UCSD-AML1 (cell line): ENCODE data around the gene PTRH2.
"Not testable (repeated sequence)": the region's sequence is repeated elsewhere in the genome, so short reads cannot be mapped to it uniquely, and the experiment has no call there.

Source experiments
- DNase-seq: peaks from one replicate; lab custom pipeline; 2025; ENCODE audit not compliant: unreplicated experiment; lab: John Stamatoyannopoulos, UW

The PTRH2 gene

DNA sequence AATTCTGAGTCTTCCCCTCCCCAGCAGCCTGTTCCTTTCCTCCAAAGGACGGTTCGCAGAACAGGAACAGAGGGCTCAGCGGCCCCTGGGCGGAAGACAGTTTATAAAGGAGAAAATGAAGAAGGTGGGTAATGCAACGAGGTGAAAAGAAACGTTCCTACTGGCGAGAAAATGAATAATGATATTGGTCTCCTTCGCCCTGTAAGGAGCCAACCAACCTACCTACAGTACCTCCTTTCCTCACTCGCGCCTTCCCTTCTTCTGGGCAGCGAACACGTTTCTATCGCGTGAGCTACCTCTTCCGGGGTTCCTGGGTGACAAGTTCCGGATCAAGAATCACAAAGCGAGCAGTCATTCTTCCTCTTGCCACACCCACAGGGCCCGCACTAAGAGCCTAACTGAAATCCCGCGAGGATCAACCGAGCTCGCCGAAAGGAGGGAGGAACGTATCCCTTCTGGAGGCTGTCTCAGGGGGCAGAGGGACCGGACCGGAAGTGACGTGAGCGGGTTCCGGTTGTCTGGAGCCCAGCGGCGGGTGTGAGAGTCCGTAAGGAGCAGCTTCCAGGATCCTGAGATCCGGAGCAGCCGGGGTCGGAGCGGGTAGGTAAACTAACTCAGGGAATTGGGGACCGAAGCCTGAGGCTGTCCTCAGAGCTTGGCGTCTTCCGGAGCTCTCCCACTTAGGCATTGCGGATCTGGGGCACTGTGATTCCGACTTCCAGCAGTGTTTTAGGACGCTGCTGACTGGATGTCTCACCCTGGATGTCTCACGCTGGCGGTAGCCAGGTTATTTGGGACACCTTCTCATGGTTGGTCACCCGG lies at the start of gene PTRH2, which contains the start of gene VMP1:
Gene PTRH2, minus strand, starts transcription at position 282 of the 822 bp plus-strand sequence. CDS start 9,452 bp downstream, outside the sequence.
Gene VMP1, plus strand, starts transcription at position 506 of the 822 bp plus-strand sequence. CDS start 23,793 bp downstream, outside the sequence.
- DNase-seq: peak; percentile 96

DNA sequence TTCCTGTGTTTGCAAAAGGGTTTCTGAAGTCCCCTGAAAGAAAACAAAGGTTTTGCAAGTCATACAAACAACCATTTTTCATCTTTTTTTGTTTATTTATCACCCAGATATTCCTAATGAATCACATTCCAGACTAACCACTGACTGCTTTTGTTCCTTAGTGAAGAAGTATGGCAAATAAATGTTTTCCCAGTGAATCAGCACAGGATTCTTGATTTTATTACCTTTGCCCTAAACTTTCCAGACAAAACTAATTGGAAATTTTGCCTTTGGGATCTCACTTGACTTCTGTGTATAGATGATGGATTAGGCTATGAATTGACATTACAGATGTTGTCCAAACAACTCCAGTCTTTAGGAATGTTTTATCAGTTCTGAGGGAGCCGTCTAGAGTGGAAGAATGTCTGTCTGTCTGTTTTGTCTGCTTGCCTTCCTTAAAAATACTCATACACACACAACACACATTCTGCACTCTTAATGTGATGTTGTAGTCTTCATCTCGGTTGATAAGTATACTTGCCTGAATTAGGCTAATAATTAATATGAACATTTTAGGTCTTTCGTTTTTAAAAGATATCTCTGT lies 49.1 kb upstream of the PTRH2 start:
- DNase-seq: no peak

DNA sequence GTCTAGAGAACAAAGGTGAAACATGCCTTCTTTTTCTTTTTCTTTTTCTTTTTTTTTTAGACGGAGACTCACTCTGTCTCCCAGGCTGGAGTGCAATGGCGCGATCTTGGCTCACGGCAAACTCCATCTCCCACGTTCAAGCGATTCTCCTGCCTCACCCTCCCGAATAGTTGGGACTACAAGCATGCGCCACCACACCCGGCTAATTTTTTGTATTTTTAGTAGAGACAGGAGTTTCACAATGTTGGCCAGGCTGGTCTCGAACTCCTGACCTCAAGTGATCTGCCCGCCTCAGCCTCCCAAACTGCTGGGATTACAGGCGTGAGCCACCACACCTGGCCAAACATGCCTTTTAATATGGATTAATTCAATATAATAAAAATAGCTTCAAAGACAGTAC lies 47.8 kb upstream of the PTRH2 start:
- DNase-seq: not testable (repeated sequence)

DNA sequence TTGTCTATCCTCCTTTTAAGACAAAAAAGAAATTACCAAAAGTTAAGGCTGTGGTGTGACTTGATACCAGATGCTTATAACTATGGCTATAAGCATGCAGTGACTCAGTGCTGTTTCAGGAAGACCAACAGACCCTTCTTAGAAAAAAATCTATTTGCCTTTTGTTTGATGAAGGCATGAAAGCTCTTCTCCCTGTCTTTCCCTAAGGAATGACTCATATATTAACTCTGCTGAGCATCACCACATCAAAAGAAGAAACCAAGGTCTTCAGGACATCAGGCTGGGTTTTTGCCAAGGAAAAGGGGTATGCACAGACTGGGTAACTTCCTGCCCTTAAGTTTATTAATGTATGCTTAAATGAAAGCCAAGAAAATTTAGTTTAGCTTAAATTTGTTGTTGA lies 47.3 kb upstream of the PTRH2 start:
- no peak for DNase-seq

DNA sequence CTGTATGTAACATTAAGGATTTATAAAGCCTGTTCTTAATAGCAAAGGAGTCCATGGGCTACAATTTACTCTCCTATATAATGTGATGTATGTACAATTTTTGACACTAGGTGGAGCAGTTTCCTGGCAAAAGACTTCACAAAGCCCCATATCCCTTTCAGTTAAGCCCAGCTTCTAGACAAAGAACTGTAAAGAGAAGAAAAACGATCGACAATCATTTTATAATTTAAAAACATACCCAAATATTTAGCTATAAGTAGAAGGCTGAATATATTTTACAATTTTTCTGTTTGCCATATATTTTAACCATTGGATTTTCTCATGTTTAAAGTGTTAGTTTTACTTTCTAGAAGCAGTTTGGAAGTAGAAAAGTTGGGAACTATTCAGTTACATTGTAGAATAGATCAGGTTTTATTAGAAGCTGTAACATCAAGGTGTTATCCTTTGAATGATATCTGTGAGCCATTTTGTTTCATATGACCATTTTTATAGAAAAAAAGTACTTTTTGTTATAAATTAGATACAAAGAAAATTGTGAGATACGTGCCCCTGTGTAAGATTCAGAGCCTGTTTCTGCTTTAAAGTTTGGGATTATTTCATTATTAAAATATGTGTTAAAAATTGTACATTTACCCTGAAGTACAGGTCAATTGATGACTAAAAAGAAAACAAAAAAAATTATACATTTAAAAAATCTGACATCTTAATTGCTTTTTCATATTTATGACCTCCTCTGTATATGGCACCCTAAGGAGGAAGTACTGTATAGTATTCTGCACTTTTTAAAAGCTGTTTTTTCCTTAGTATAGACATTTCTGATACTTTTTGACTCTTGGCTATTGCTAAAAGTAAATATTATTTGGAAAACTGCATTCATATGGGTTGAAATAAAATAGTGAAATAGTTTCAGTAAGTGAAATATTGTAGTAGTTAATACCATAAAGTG lies 46.6 kb upstream of the PTRH2 start:
- no peak for DNase-seq

DNA sequence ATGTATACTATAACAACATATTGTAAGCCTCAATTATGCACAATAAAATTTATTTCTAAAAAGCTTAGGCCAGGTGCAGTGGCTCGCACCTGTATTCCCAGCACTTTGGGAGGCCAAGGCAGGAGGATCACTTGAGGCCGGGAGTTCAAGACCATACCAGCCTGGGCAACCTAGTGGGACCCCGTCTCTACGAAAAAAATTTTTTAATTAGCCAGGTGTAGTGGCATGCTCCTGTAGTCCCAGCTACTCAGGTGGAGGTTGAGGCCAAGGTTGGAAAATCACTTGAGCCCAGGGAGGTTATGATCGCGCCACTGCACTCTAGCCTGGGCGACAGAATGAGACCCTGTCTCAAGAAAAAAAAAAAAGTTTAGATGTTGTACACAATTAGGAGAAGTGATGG lies 45.7 kb upstream of the PTRH2 start:
- DNase-seq: no peak

DNA sequence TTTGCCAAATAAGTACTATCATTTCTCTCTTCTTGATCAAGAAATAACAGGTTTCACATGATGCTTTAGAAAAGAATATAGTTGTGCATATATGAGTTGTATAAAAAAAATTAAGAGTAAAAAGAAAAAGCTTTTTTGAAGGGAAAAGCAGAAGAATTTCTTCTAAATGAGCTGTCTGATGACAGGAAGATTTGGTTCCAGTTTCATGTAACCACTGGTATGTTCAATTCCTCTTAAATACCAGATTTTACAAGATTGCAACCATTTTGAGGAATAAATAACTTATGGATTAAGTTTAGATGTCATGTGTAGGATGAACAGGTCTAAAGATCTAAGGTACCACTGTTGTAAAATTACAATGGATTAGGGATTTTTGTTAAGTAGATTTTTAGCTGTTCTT lies 45.2 kb upstream of the PTRH2 start:
- no peak for DNase-seq

DNA sequence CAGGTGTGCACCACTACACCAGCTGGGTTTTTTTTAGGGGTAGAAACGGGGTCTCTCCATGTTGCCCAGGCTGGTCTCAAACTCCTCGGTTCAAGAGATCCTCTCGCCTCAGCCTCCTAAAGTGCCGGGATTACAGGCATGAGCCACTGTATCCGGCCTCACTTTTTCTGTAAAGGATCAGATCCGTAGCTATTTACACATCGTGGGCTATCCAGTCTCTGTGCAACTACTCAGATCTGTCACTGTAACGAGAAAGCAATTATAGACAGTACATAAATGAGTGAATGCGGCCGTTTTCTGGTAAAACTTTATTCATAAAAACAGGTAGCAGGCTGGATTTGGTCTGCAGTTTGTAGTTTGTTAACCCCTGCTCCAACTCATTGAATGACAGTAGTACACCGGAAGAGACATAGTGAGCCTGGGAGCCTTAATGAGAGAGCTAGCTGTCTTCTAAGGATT lies 44.8 kb upstream of the PTRH2 start:
- no peak for DNase-seq

DNA sequence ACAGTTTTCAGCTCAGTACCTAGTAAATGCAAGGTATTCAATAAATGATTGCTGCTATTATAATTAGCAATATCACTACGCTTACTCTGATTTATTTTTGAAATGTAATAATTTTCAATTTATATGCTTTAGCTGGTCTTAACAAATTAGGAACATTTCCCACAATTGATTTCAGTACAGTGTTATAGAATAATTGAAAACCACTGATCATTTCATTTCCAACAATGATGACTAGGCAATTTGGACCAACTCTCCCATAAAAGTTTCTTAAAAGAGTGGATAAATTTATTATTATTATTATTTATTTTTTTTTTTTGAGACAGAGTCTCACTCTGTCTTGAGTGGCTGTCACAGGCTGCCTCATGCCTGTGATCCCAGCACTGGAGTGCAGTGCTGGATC lies 41.4 kb upstream of the PTRH2 start:
- no peak for DNase-seq

DNA sequence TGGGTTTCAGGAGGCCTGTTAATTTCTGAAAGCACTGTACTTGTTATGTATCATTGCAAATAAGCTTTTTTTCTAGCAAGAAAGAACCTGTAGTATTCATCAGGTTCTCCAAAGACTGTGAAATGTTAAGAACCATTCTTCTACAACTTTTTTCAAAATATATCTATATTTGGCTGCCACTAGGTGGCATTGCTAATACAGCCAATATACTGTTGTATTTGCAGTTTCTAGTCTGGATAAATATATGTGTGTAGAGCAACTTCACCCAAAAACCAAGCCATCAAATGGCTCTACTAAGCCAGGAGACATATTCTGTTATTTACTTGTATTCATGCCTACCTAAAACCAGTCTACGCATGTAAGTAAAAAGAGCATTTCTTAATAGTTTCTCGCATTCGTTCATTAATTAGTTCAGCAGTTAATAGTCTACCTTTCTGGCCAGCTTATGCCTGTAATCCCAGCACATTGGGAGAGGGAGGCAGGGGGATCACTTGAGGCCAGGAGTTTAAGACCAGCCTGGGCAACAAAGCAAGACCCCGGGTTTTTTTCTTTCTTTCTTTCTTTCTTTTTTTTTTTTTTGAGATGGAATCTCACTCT lies 39.7 kb upstream of the PTRH2 start:
- DNase-seq: no peak

DNA sequence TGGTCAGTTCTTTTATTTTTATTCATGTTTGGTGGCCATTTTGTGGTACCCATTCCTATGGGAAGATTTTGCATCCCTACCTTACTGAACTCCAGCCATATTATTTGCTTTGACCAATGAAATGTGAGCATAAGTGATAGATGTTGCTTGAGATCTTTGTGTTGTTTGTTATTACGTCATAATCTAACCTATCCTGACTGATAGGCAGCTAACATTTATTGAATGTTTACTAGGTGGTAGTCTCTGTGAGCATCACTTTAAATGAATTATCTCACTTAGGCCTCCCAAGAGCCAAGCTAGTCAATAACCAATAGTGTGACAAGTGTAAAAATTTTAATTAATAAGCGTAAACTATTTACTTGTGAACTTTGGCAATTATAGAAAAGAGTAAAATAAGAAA lies 37.8 kb upstream of the PTRH2 start:
- no peak for DNase-seq

DNA sequence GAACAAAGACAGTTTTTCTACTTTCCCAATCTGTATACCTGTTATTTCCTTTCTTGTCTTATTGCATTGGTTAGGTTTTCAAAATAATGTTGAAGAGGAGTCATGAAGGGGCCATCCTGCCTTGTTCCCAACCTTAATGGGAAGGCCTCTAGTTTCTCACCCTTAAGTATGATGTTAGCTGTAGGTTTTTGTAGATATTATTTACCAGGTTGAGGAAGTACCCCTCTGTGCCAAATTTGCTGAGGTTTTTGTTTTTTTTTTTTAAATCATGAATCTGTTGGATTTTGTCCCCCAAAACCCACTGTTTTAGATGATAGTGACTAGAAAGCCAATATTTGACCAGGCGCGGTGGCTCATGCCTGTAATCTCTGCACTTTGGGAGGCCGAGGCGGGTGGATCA lies 36.6 kb upstream of the PTRH2 start:
- DNase-seq: no peak

DNA sequence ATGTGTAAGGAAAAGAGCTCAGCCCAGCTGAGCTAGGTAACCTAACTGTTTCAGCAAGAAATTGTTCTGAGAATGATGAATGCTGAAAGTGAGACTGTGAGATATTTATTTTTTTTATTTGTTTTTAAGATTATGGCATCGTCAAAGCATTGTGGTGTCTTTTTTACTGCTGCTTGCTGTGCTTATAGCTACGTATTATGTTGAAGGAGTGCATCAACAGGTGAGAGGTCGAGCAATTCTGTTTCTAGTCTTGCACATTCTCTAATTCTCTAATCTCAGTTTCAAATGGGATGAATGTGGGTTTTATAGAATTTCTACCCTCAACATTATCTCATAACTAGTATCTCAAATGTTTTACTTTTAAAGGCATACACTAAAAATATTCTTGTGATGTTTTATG lies 30.1 kb upstream of the PTRH2 start:
- no peak for DNase-seq

DNA sequence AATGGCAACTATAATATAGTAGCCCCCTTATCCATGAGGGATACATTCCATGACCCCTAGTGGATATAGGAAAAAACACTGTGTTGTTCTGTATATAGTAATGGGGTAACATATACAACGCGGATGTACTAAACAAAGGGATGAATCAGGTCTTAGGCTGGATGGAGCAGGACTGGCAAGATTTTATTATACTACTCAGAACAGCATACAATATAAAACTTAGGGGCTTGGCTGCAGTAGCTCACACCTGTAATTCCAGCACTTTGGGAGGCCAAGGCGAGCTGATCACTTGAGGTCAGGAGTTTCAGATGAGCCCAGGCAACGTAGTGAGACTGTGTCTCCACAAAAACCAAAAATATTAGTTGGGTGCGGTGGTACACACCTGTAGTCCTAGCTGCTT lies 27.0 kb upstream of the PTRH2 start:
- no peak for DNase-seq

DNA sequence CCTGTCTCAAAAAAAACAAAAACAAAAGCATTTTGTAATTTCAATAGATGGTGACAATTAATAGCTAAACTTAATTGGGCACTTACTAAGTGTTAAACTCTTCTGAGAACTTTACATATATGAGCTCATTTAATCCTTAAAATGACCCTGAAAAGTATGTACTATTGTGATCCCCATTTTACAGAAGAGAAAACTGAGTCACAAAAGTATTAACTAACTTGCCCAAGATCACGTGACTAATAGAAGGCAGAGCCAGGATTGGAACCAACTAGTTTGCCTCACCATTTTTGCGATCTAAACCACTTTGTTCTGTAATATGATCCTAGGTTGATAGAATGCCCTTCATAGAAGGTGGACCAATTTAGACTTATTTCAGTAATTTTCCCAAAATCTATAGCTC lies 26.5 kb upstream of the PTRH2 start:
- DNase-seq: no peak

DNA sequence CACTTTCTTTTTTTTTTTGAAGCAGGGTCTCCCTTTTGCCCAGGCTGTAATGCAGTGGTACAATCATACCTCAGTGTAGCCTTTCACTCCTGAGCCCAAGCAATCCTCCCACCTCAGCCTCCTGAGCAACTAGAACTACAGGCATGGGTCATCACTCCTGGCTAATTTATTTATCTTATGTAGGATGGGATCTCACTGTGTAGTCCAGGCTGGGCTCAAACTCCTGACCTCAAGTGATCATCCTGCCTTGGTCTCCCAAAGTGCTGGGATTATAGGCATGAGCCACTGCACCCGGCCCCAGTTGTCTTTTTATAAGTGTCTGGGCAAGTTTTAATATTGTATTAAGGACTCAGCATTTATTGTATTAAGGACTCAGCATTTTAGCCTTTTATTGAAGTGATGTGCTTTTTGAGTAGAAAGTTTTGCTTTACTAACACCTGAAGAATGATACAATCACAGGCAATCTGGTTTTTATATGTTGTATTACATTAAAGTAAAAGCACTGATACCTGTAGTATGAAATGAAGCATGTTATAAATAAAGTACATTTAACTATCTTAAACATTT lies 23.1 kb upstream of the PTRH2 start:
- no peak for DNase-seq

DNA sequence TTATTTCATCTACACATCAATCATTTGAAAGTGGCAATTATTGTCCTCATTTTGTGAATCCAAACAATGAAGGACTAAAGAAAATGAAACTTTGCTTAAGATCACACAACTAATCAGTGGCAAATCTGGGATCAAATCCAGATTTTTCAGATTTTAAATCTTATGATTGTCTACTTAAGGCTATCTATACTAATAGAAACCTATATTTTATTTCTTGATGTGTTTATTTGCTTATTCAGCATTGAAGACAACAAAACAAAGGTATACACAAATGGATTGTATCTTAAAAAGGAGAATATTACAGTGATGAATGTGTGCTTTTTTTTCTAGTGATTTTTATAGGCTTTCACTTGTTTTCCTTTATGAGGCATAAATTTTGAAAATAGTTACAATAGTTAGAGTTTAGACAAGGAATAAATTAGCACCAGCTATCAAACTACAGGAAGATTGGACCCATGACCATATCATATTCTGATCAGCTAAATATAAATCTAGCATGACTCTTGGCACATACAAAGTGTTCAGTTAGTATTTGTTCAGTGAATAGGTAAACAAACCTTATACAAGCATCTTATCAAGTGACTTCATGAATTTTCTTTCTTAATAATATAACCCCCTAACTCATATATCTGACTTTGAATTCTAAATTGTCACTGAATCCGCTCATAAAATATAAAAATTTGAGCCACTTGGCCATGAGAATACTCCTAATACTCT lies 20.7 kb upstream of the PTRH2 start:
- no peak for DNase-seq

DNA sequence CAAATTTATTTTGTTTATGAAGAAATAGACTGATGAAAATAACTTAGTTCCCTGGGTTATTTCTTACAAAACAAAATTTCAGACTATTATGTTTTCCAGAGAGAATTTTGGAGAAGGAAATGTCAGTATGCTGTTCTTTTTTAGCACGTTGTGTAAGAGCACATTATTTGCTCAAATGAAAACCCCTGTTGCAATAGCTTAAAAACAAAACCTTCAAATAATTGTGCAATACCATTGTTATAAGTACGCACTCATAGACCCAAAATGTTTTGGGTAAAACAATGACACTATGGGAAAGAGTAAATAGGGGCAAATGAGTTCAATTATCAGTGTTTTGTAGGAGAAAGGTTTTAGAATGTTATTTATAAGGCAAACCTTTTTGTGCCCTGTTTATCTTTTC lies 18.5 kb upstream of the PTRH2 start:
- DNase-seq: no peak

DNA sequence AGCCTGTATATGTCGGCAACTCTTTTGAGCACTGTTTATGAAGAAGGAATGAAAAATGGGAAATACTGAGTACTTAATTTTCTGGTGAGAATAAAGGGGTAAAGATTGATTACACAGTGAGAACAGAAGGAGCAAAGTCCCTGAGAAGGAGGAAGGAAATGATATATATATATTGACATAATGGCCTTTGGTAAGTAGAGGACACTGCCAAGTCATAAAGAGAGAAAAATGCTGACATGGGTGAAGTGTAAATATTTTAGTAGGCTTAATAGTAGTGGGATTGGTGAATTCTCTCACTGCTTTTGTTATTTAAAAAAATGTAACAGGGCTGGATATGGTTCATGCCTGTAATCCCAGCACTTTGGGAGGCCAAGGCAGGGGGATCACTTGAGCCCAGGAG lies 16.4 kb upstream of the PTRH2 start:
- no peak for DNase-seq

DNA sequence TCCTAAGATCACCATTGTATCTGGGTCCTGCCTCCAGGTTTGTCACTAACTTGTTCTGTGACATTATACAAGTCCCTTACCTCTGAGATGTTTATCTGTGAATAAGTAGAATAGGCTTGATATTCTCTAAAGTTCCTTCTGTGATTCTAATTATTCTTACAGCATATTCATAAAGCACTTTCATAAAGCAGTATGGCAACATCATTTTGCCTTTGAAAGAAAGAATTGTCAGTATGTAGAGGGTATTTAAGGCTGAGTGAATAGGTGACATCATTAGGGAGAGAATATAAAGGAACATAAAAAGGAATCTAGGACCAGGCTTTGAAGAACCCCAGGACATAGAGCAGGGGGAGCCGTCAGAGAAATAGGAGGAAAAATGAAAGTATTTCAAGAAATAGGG lies 15.8 kb upstream of the PTRH2 start:
- DNase-seq: no peak
